Measurements from ENCODE around the gene LIPT2.

Gene LIPT2

GRCh38 chr11:74504100-74504691 lies 10.7 kb upstream of the LIPT2 start:
- DNase-seq (ENCODE audit: low read depth in 2 of 3, low spot score in 1 of 3) = no peak

DNA sequence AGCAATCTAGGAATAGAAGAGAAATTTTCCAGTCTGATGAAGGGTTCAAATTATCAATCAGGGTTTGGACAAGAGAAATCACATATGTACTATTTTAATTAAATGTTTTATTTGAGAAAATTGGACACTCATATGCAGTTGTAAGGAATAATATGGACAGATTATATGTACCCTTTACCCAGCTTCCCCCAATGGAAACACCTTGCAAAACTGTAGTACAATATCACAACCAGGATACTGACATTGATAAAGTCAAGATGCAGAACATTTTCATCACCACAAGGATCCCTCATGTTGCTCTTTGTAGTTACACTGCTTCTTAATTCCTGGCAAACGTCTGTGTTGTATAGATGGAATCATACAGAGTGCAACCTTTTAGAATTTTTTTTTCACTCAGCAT lies 1.4 kb upstream of the LIPT2 start:
- no peak for DNase-seq (ENCODE audit: low read depth in 2 of 3, low spot score in 1 of 3)

DNA sequence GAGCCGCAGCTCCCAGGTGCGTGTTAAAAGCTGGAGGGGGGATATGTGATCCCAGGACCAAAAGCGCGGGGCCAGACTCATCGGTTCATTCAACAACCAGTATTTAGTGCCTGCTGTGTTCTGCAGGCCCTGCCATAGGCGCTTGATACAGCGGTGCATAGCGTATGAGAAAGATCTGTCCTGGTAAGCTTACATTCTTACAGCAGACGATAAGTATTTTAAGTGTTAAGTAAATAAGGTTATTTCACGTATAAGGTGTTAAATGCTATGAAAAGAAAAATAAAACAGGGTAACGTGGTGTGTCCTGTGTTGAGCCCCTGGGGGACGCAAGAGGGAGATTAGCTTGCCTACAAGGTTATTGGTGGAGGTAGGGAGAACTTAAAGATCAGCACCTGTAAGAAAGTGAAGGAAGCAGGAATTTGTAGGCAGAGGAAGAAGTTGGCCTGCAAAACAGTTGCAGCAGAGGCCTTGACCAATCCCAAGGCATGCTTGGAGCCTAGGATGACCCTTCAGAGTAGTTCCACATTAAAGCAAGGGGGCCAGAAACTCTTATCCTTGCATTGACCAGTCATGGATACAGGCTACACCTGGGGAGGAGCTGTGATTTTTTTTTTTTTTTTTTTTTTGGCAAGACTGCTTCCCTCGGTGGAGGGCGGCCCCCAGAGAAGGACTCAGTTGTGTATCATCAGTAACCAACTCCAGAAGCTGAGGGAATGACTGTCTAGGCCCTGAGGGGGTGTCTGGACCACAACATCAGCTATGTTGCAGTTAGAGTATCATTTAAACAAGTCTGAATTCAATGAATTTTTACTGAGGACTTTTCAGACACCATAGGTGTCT lies 487 bp upstream of the LIPT2 start:
- no peak for DNase-seq (ENCODE audit: low read depth in 2 of 3, low spot score in 1 of 3)

DNA sequence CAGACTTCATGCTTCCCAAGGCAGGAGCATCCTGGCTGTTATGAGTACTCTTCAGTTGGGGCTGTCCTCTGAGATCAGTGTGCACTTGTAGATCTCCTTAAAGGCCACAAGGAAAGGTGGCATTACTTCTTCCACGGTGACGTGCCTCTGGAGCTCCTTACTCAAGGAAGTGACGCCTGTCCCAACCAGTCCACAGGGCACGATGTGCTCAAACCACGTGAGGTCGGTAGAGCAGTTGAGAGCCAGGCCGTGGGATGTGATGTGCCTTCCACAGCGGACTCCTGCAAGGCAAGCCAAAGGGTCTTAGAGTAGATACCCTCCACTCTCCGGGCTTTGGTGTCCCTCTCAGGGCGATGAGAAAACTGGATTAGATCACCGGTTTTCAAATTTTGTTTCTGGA lies 1.4 kb downstream of the LIPT2 start:
- DNase-seq (ENCODE audit: low read depth in 2 of 3, low spot score in 1 of 3) = no peak

GRCh38 chr11:74490941-74491340 lies 2.6 kb downstream of the LIPT2 start:
- DNase-seq (ENCODE audit: low read depth in 2 of 3, low spot score in 1 of 3) = no peak

DNA sequence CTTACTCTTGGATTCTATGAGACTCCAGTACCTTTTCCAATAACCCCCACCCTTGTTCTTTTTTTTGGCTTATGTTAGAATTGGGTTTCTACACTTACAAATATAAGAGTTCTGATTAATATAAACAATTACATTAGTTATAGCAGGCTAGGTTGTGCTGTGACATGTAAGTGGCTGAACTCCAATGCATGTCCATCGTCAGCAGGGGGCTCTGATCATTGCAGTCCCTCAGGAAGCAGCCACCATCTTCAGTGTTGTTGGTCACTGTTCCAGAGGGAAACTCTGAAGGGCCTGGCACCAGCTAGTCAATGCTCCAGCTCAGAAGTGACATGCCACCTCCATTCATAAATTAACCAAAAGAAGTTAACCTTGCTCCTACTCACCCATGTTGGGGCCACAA lies 5.6 kb downstream of the LIPT2 start:
- no peak for DNase-seq (ENCODE audit: low read depth in 2 of 3, low spot score in 1 of 3)

GRCh38 chr11:74485868-74486267 lies 7.7 kb downstream of the LIPT2 start:
- no peak for DNase-seq (ENCODE audit: low read depth in 2 of 3, low spot score in 1 of 3)

DNA sequence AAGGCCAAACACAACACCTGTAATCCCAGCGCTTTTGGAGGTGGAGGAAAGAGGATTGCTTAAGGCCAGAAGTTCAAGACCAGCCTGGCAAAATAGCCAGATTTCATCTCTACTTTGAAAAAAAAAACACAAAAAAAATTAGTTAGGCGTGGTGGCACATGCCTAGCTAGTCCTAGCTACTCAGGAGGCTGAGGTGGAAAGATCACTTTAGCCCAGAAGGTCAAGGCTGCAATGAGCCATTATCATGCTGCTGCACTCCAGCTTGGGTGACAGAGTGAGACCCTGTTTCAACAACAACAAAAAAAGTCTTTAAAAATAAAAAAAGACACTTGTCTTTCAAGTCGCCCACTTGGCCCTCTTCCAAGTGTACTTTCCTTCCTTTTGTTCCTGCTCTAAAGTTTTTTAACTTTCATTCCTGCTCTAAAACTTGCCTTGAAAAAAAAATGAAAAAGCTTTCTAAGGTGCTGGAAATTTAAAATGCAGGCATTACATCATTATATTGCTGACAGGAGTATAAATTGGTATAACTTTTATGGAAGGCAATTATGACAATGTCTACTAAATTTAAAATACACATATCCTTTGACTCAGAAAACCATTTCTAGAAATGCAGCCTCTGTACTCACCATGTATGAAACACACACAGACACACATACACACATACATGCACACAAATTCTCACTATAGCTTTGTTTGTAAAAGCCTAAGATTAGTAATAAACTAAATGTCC lies 12.7 kb downstream of the LIPT2 start:
- DNase-seq (ENCODE audit: low read depth in 2 of 3, low spot score in 1 of 3) = no peak

DNA sequence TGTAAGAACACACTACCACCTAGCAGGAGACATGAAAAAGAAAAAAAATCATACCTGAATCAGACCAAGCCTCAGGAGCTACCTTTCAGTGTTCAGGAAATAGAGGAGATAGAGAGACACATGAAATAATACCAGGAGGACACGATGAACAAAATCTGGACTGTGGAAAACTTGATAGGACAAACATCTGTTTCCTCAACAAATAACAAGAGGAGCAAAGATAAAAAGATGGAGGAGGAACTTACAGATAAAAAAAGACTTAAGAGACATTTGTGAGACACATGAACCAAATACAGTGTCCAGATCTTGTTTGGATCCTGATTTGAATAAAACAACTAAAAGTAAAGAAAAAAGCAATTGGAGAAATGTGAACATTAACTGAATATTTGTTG lies 13.8 kb downstream of the LIPT2 start:
- DNase-seq (ENCODE audit: low read depth in 2 of 3, low spot score in 1 of 3) = no peak

- no peak for DNase-seq (ENCODE audit: low read depth in 2 of 3, low spot score in 1 of 3)
Observed at GRCh38 chr11:74478877-74479731, 14.4 kb downstream of the LIPT2 start.

GRCh38 chr11:74476536-74476935 lies 17.0 kb downstream of the LIPT2 start:
- DNase-seq (ENCODE audit: low read depth in 2 of 3, low spot score in 1 of 3) = no peak

DNA sequence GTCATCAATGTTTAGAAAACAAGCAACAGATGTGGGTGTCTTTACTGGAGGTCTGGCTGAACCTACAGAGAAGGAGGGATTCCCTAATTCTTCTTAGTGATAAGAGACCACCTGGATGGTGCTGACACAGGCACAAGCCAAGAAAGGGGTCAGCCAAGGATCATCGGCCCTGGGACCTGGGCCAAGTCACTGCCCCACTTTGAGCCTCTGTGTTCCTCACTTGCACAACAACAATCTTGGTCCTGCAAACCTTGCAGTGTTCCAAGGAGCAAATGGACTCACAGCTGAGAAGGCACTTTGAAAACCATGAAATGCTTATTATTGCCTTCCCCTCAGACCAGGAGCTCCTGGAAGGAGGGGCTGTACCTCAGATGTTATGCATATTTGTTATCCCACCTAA lies 19.2 kb downstream of the LIPT2 start:
- DNase-seq (ENCODE audit: low read depth in 2 of 3, low spot score in 1 of 3) = no peak

GRCh38 chr11:74473382-74474173 lies 19.9 kb downstream of the LIPT2 start:
- DNase-seq (ENCODE audit: low read depth in 2 of 3, low spot score in 1 of 3) = no peak

GRCh38 chr11:74471668-74472429 lies 21.7 kb downstream of the LIPT2 start:
- DNase-seq (ENCODE audit: low read depth in 2 of 3, low spot score in 1 of 3) = no peak

- DNase-seq (ENCODE audit: low read depth in 2 of 3, low spot score in 1 of 3) = no peak
Observed at GRCh38 chr11:74471037-74471436, 22.5 kb downstream of the LIPT2 start.

DNA sequence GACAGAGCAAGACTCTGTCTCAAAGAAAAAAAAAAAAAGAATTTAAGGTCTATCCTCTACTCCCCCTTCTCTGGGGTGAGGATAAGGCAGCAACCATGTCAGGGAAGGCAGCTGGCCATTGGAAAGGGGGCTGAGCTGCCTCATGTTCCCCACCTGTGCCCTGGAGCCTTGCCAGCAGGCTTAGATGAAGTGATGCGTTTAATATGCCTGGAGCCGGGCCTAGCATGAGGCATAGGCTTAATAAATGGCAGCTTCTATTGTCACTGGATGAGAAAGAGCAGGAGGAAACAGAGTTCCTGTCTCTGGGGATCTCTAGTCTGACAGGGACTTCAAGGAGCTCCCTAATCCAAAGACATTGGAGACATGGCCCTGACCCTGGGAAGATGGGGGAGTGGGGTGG lies 23.0 kb downstream of the LIPT2 start:
- DNase-seq (ENCODE audit: low read depth in 2 of 3, low spot score in 1 of 3) = no peak

- no peak for DNase-seq (ENCODE audit: low read depth in 2 of 3, low spot score in 1 of 3)
Observed at GRCh38 chr11:74468936-74469335, 24.6 kb downstream of the LIPT2 start.

GRCh38 chr11:74468521-74468920 lies 25.0 kb downstream of the LIPT2 start:
- DNase-seq (ENCODE audit: low read depth in 2 of 3, low spot score in 1 of 3) = no peak

DNA sequence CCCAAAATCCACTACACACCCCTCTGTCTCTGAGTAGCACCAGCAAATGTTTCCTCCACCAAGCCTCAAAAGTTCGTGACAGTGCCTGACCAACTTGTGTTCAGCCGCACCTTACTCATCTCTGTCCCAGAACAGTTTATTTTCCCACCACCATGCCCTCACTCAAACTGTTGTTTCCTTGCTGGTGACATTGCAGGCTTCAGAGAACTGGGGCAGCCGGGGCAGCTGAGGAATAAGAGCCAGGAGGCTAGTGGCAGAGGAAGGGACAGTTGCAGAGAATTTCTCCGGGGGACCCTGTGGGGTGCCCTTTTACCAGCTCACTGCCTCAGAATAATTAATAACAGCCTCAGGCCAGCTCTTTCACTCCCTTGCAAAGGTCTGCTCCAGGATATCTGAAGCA lies 25.5 kb downstream of the LIPT2 start:
- DNase-seq (ENCODE audit: low read depth in 2 of 3, low spot score in 1 of 3) = no peak

Measured in stimulated activated CD4-positive, alpha-beta T cell treated with anti-CD3 and anti-CD28 coated beads, Interleukin-12 subunit alpha, Interleukin-12 subunit beta, amount 100 ng/mL, for 48 hours (primary cell).